Ectodermal cell (in vitro differentiated cells): Measurements from ENCODE around the gene TIMMDC1. TPM values are rescaled to one million over a fixed set of nuclear protein-coding genes. Genes with fewer than 3 reads are reported as not detected.

ENCODE experiments used
- H3K27ac ChIP-seq: 2 replicates; pipeline ENCODE4 v1.7.0; 2013; ENCODE audit warnings: mild to moderate bottlenecking, low read depth, low read length; ENCODE audit not compliant: insufficient read depth, poor library complexity, severe bottlenecking
- H3K27me3 ChIP-seq: 2 replicates; pipeline ENCODE4 v1.7.0; 2013; ENCODE audit warnings: mild to moderate bottlenecking, low read length; ENCODE audit not compliant: insufficient read depth, control insufficient read depth, poor library complexity, severe bottlenecking
- H3K36me3 ChIP-seq: one replicate; pipeline ENCODE4 v1.7.0; 2013; ENCODE audit warnings: low read length; ENCODE audit not compliant: control insufficient read depth, insufficient read depth
- H3K4me1 ChIP-seq: one replicate; pipeline ENCODE4 v1.7.0; 2013; ENCODE audit warnings: low read length; ENCODE audit not compliant: control insufficient read depth, insufficient read depth
- H3K4me3 ChIP-seq: 2 replicates; pipeline ENCODE4 v1.7.0; 2013; ENCODE audit warnings: low read depth, low read length, control low read depth; ENCODE audit not compliant: insufficient read depth
- H3K9me3 ChIP-seq: 2 replicates; pipeline ENCODE4 v1.7.0; 2013; ENCODE audit warnings: mild to moderate bottlenecking, low read length, moderate library complexity; ENCODE audit not compliant: control insufficient read depth
- WGBS, 2 experiments: methylation state at CpG; one replicate each; pipeline ENCODE4 v1.1.7; 2013; ENCODE audit warnings: missing lambda C conversion rate in 2 of 2; 5-methylcytosine and 5-hydroxymethylcytosine counted together
- polyA plus RNA-seq, 4 experiments: library from polyadenylated mRNA; stranded (reverse); fragments of 50-300 nt; gene quantifications; one replicate each; pipeline ENCODE4 v1.2.3, GENCODE V29; 2013

TIMMDC1 gene
- 101 TPM for polyA plus RNA-seq (2013, experiment 1 of 4)
- polyA plus RNA-seq (2013, experiment 2 of 4): 102 TPM
- polyA plus RNA-seq (2013, experiment 3 of 4): 98.8 TPM
- 107 TPM for polyA plus RNA-seq (2013, experiment 4 of 4)

DNA sequence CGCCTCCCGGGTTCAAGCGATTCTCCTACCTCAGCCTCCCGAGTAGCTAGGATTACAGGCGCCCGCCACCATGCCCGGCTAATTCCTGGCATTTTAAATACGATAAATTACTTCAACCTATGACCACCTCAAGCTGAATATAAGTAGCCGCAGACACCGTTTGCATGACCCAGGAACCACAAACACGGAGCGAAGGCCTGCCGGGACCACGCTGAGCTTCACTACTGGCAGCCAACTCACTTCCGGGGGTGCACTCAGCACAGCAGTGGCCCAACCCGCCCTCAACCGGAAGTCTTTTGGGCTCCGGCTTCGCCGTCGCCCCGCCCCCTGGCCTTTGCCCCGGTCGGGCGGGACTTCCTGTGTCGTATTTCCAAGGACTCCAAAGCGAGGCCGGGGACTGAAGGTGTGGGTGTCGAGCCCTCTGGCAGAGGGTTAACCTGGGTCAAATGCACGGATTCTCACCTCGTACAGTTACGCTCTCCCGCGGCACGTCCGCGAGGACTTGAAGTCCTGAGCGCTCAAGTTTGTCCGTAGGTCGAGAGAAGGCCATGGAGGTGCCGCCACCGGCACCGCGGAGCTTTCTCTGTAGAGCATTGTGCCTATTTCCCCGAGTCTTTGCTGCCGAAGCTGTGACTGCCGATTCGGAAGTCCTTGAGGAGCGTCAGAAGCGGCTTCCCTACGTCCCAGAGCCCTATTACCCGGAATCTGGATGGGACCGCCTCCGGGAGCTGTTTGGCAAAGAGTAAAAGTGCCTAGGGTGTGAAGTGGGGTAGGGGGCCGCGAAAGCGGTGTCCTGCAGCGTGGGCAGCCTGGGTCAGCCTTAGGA, at the start of gene TIMMDC1:
TIMMDC1 (plus strand) TSS at position 362 of the 826 bp plus-strand sequence; CDS start at position 549, 187 bp downstream.
- H3K9me3 ChIP-seq: no peaks in the 10 kb centered on the region
- peak within 1 kb of the TSS; percentile 81 for H3K27ac ChIP-seq
- H3K36me3 ChIP-seq: peaks cover 3% of the 10 kb centered on the region
- H3K4me1 ChIP-seq: peaks cover 10% of the 10 kb centered on the region
- H3K27me3 ChIP-seq: no peaks in the 10 kb centered on the region
- WGBS, 2 experiments: 0 to 1% methylated on average over 58 of the region's 58 CpGs
- peak within 1 kb of the TSS; percentile 76 for H3K4me3 ChIP-seq

DNA sequence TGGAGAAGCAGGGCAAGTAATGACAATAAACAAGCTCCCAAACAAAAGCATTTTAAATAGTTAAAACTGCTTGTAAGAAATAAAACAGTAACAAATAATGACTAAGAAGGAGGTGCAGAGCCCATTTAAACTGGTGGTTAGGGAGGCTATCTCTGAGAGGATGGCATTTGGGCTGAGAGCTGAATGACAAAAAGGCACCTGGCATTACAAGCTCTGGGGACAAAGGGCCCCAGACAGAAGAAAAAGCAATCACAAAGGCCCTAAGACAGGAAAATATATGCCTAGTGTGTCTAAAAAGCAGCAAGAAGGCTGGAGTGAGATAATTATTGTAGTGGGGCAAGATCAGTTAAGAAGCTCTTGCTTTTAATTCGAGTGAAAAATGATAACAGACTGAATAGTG, 44.5 kb upstream of the TIMMDC1 start:
- Histone ChIP-seq H3K4me1 (no peaks in the 10 kb centered on the region), H3K27ac (no peak overlapping the region), H3K9me3 (no peaks in the 10 kb centered on the region), H3K27me3 (no peaks in the 10 kb centered on the region), H3K36me3 (peaks cover 44% of the 10 kb centered on the region), H3K4me3 (no peak overlapping the region)
- WGBS, 2 experiments: 83 to 88% methylated on average over 1 of the region's 1 CpG

- no peak overlapping the region for H3K27ac ChIP-seq
- WGBS, 2 experiments: 91 to 95% methylated on average over 1 of the region's 1 CpG
- H3K4me3 ChIP-seq: no peak overlapping the region
- H3K27me3 ChIP-seq: no peaks in the 10 kb centered on the region
- H3K4me1 ChIP-seq: no peaks in the 10 kb centered on the region
- H3K36me3 ChIP-seq: peaks cover 41% of the 10 kb centered on the region
- H3K9me3 ChIP-seq: no peaks in the 10 kb centered on the region
These were observed 41.9 kb upstream of the TIMMDC1 start for GRCh38 chr3:119456469-119456868.

GRCh38 chr3:119457246-119457645, 41.1 kb upstream of the TIMMDC1 start:
- no peaks in the 10 kb centered on the region for H3K4me1 ChIP-seq
- no peak overlapping the region for H3K4me3 ChIP-seq
- WGBS, 2 experiments: 93 to 99% methylated on average over 4 of the region's 4 CpGs
- H3K27me3 ChIP-seq: no peaks in the 10 kb centered on the region
- H3K27ac ChIP-seq: no peak overlapping the region
- H3K9me3 ChIP-seq: no peaks in the 10 kb centered on the region
- H3K36me3 ChIP-seq: peaks cover 41% of the 10 kb centered on the region

DNA sequence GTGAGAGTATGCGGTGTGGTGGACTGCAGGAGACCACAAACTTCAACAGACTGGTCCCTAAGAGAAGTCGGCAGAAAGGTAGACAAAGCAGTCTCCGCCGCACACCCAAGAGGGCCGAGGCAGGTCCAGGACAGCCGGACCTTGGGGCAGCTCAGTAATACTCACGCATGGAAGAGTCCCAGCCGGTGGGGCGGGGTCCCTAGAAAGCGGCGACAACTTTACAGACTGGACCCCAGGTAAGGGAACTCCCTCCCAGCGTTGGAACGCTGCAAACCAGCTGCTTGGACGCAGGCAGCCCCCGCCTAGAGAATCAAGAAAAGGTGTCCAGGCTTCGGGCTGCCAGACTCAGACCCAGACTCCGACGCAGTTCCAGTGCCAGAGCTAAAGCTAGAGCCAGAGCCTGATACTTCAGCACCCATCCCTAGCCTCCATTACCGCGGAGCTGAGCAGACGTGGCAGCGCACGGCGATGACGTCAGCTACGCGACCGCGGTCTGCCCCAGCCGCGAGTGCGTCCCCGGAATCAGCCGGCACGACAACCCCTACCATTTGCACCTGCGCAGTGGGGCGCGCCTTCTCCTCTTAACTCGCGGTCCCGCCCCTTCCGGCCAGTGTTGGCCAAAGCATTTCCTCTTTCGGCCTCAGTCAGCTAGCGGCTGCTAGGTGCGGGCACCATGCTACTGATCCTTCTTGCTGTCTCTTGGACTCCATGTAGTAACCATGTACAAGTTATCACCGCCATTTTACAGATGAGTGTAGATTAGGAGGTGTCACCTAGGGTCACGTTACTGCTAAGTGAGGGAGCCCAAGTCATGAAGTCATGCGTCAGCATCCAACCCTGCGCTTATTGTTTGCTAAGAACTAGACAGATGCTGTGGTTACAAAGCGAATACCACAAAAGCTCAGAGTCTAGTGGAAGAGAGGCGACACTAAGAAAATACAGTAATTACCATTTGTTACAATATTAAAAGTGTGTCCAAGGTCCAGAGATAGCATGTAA, 34.9 kb upstream of the TIMMDC1 start, which contains the start of gene TMEM39A:
TMEM39A (minus strand) TSS at position 445 of the 999 bp plus-strand sequence. CDS start 1,541 bp downstream, outside the sequence.
- Histone ChIP-seq H3K9me3 (no peaks in the 10 kb centered on the region), H3K4me3 (peak within 1 kb of the TSS; percentile 91), H3K27me3 (no peaks in the 10 kb centered on the region), H3K27ac (peak within 1 kb of the TSS; percentile 79), H3K4me1 (peaks cover 4% of the 10 kb centered on the region), H3K36me3 (peaks cover 12% of the 10 kb centered on the region)
- 7 to 8% methylated on average over 51 of the region's 51 CpGs for WGBS, 2 experiments

DNA sequence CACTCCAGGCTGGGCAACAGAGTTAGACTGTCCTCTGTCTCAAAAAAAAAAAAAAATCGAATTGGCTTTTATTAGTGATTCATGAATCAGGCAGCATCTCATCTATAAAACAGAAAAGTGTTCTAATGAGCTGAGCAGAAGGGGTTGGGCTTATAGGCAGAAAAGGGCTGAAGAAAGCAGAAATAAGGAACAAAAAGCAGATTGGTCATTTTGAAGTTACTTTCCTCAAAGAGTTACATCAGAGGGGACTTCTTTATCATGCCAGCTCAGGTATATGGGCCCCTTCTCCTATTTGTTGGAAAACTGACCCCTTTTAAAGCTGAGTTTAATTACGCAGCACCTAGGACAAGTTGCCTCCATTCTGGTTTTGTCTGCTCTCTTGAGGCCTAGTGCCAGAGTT, 30.3 kb upstream of the TIMMDC1 start:
- Histone ChIP-seq H3K4me3 (no peak overlapping the region), H3K36me3 (peaks cover 11% of the 10 kb centered on the region), H3K9me3 (no peaks in the 10 kb centered on the region), H3K27ac (no peak overlapping the region), H3K27me3 (no peaks in the 10 kb centered on the region), H3K4me1 (peaks cover 5% of the 10 kb centered on the region)
- 95 to 96% methylated on average over 2 of the region's 2 CpGs for WGBS, 2 experiments

GRCh38 chr3:119469418-119470189, 28.7 kb upstream of the TIMMDC1 start:
- Histone ChIP-seq H3K4me3 (peak overlapping the region; percentile 79), H3K27ac (no peak overlapping the region), H3K4me1 (peaks cover 5% of the 10 kb centered on the region), H3K36me3 (peaks cover 11% of the 10 kb centered on the region), H3K27me3 (no peaks in the 10 kb centered on the region), H3K9me3 (no peaks in the 10 kb centered on the region)
- 21 to 26% methylated on average over 12 to 14 of the region's 16 CpGs for WGBS, 2 experiments

DNA sequence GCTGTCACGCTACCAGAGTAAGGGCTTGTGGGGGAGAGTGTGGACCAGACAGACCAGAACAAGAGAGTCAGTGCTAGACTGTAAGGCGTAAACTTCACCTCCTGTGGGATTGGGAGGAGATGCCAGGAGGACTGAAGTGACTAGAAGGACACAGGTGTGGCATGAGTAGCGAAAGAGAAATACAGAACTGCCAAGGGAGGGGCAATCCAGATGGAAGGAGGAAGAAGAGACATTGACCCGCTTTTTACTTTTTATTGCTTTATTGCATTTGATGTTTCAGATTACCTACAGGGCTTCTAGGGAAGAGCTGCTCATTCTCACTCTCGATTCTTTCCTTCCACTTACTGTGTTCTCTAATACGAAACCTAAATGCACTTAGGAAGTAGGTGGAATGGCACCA, 27.5 kb upstream of the TIMMDC1 start:
- Histone ChIP-seq H3K27ac (no peak overlapping the region), H3K4me1 (peaks cover 5% of the 10 kb centered on the region), H3K36me3 (peaks cover 11% of the 10 kb centered on the region), H3K4me3 (no peak overlapping the region), H3K9me3 (no peaks in the 10 kb centered on the region), H3K27me3 (no peaks in the 10 kb centered on the region)
- WGBS, 2 experiments: 96% methylated on average over 6 of the region's 6 CpGs

GRCh38 chr3:119481079-119481478, 17.3 kb upstream of the TIMMDC1 start:
- 91 to 96% methylated on average over 2 of the region's 2 CpGs for WGBS, 2 experiments
- H3K4me1 ChIP-seq: no peaks in the 10 kb centered on the region

More at GRCh38 chr3:119481079-119481478, 17.3 kb upstream of the TIMMDC1 start:
- no peaks in the 10 kb centered on the region for H3K9me3 ChIP-seq
- peaks cover 5% of the 10 kb centered on the region for H3K36me3 ChIP-seq
- H3K27ac ChIP-seq: no peak overlapping the region
- H3K4me3 ChIP-seq: no peak overlapping the region
- no peaks in the 10 kb centered on the region for H3K27me3 ChIP-seq
